Activated CD8-positive, alpha-beta memory T cell treated with anti-CD3 and anti-CD28 coated beads, Interleukin-2, amount 10 ng/mL, durations not matched to agents 7 days and 5 days (primary cell): ENCODE data around the gene TMC4. TPM values are rescaled to one million over a fixed set of nuclear protein-coding genes. Genes with fewer than 3 reads are reported as not detected.
A peak's percentile ranks its signal among the peaks of the same experiment; 100 is the strongest.

Source experiments
- ATAC-seq: fragments of 150-1000 bp; cut with Tn5 transposase; one replicate; pipeline ENCODE4 v1.10.0; 2021; ENCODE audit warnings: moderate library complexity
- CTCF ChIA-PET: fragments of 350-600 bp; sonication (Branson Sonifier 250); formaldehyde crosslinking; loops from one replicate; lab custom pipeline; 2021; ENCODE audit warnings: antibody characterized with exemption; lab: Charles Lee
- DNase-seq: peaks from one replicate; pipeline ENCODE4 v3.0.0-alpha.2; 2020
- H3K27ac Mint-ChIP-seq: one replicate; pipeline ENCODE4 v1.8.0; 2021; ENCODE audit warnings: mild to moderate bottlenecking, mixed read lengths
- H3K27me3 Mint-ChIP-seq: one replicate; pipeline ENCODE4 v1.8.0; 2021; ENCODE audit warnings: mixed read lengths
- H3K36me3 Mint-ChIP-seq: one replicate; pipeline ENCODE4 v1.8.0; 2021; ENCODE audit warnings: mild to moderate bottlenecking, mixed read lengths
- H3K4me1 Mint-ChIP-seq: one replicate; pipeline ENCODE4 v1.8.0; 2021; ENCODE audit warnings: mixed read lengths
- H3K4me3 Mint-ChIP-seq: one replicate; pipeline ENCODE4 v1.8.0; 2021; ENCODE audit warnings: mild to moderate bottlenecking, moderate library complexity, mixed read lengths
- H3K9me3 Mint-ChIP-seq: one replicate; pipeline ENCODE4 v1.8.0; 2022; ENCODE audit warnings: low read depth, mixed read lengths
- total RNA-seq, 2 experiments: library from RNA; stranded (reverse); gene quantifications; one replicate each; pipeline ENCODE4 v1.2.3, GENCODE V29; 2021

Gene TMC4
- total RNA-seq, 2 experiments from 2014 or later, result 0.89 to 1.3 TPM

GRCh38 chr19:54154603-54155345 is 18.2 kb downstream of the TMC4 start:
- no peaks in the 10 kb centered on the region for H3K27me3 Mint-ChIP-seq
- peaks cover 37% of the 10 kb centered on the region for H3K36me3 Mint-ChIP-seq
- CTCF ChIA-PET, result no interaction called here
- no peaks in the 10 kb centered on the region for H3K9me3 Mint-ChIP-seq
- H3K4me1 Mint-ChIP-seq, result peaks cover 34% of the 10 kb centered on the region
- no peak overlapping the region for H3K4me3 Mint-ChIP-seq
- ATAC-seq (no peak), DNase-seq (peak; percentile 68)
- H3K27ac Mint-ChIP-seq, result peak overlapping the region; percentile 74

GRCh38 chr19:54153731-54154326 is 19.1 kb downstream of the TMC4 start:
- Mint-ChIP-seq H3K9me3 (no peaks in the 10 kb centered on the region), H3K27ac (no peak overlapping the region), H3K4me1 (peaks cover 29% of the 10 kb centered on the region), H3K36me3 (peaks cover 40% of the 10 kb centered on the region), H3K4me3 (no peak overlapping the region), H3K27me3 (no peaks in the 10 kb centered on the region)
- CTCF ChIA-PET, result no interaction called here
- DNase-seq, result no peak
- no peak for ATAC-seq

GRCh38 chr19:54152878-54153524 is 20.0 kb downstream of the TMC4 start:
- H3K27me3 Mint-ChIP-seq, result no peaks in the 10 kb centered on the region
- CTCF ChIA-PET, result no interaction called here
- DNase-seq, result no peak
- peaks cover 40% of the 10 kb centered on the region for H3K36me3 Mint-ChIP-seq
- H3K4me3 Mint-ChIP-seq, result no peak overlapping the region
- peaks cover 21% of the 10 kb centered on the region for H3K4me1 Mint-ChIP-seq
- no peak overlapping the region for H3K27ac Mint-ChIP-seq
- H3K9me3 Mint-ChIP-seq, result no peaks in the 10 kb centered on the region
- no peak for ATAC-seq

GRCh38 chr19:54152267-54152666 is 20.7 kb downstream of the TMC4 start:
- peaks cover 40% of the 10 kb centered on the region for H3K36me3 Mint-ChIP-seq
- no peak overlapping the region for H3K4me3 Mint-ChIP-seq
- no peak for ATAC-seq
- CTCF ChIA-PET, result no interaction called here
- no peak overlapping the region for H3K27ac Mint-ChIP-seq
- H3K27me3 Mint-ChIP-seq, result no peaks in the 10 kb centered on the region
- no peaks in the 10 kb centered on the region for H3K9me3 Mint-ChIP-seq
- no peak for DNase-seq
- peaks cover 17% of the 10 kb centered on the region for H3K4me1 Mint-ChIP-seq

- DNase-seq, result no peak
- H3K9me3 Mint-ChIP-seq, result no peaks in the 10 kb centered on the region
- peaks cover 14% of the 10 kb centered on the region for H3K4me1 Mint-ChIP-seq
- CTCF ChIA-PET, result no interaction called here
- peaks cover 36% of the 10 kb centered on the region for H3K36me3 Mint-ChIP-seq
- no peak for ATAC-seq
- no peak overlapping the region for H3K4me3 Mint-ChIP-seq
- no peak overlapping the region for H3K27ac Mint-ChIP-seq
- no peaks in the 10 kb centered on the region for H3K27me3 Mint-ChIP-seq
Observed at GRCh38 chr19:54151362-54152035, 21.5 kb downstream of the TMC4 start.

- CTCF ChIA-PET, result interaction anchor here (0.9 to 1.5 kb wide), 3 partner anchors 11 to 12 kb away, joined by 3 to 4 read pairs (median 3); partner anchors contain the start of genes CNOT3 and LENG1
- peaks cover 39% of the 10 kb centered on the region for H3K36me3 Mint-ChIP-seq
- H3K27me3 Mint-ChIP-seq, result no peaks in the 10 kb centered on the region
- H3K4me3 Mint-ChIP-seq, result no peak overlapping the region
- H3K27ac Mint-ChIP-seq, result peak overlapping the region; percentile 1
- H3K9me3 Mint-ChIP-seq, result no peaks in the 10 kb centered on the region
- ATAC-seq (no peak), DNase-seq (no peak)
- H3K4me1 Mint-ChIP-seq, result peaks cover 3% of the 10 kb centered on the region
Observed at GRCh38 chr19:54149021-54149812, 23.7 kb downstream of the TMC4 start.

GRCh38 chr19:54148158-54148557 is 24.8 kb downstream of the TMC4 start:
- Mint-ChIP-seq H3K27ac (no peak overlapping the region), H3K27me3 (no peaks in the 10 kb centered on the region), H3K4me1 (no peaks in the 10 kb centered on the region), H3K9me3 (no peaks in the 10 kb centered on the region), H3K36me3 (peaks cover 43% of the 10 kb centered on the region), H3K4me3 (no peak overlapping the region)
- ATAC-seq (no peak), DNase-seq (no peak)
- CTCF ChIA-PET, result no interaction called here

- no peaks in the 10 kb centered on the region for H3K9me3 Mint-ChIP-seq
Observed at GRCh38 chr19:54147676-54148075, 25.3 kb downstream of the TMC4 start.

GRCh38 chr19:54145541-54146158 is 27.3 kb downstream of the TMC4 start:
- DNase-seq, result no peak
- no peak overlapping the region for H3K27ac Mint-ChIP-seq
- no peaks in the 10 kb centered on the region for H3K9me3 Mint-ChIP-seq
- H3K4me1 Mint-ChIP-seq, result peaks cover 8% of the 10 kb centered on the region
- ATAC-seq, result no peak
- H3K36me3 Mint-ChIP-seq, result peaks cover 36% of the 10 kb centered on the region
- no peaks in the 10 kb centered on the region for H3K27me3 Mint-ChIP-seq
- no peak overlapping the region for H3K4me3 Mint-ChIP-seq
- CTCF ChIA-PET, result no interaction called here

More at GRCh38 chr19:54147676-54148075, 25.3 kb downstream of the TMC4 start:
- CTCF ChIA-PET, result no interaction called here
- H3K27ac Mint-ChIP-seq, result no peak overlapping the region
- no peaks in the 10 kb centered on the region for H3K4me1 Mint-ChIP-seq
- no peak overlapping the region for H3K4me3 Mint-ChIP-seq
- H3K36me3 Mint-ChIP-seq, result peaks cover 42% of the 10 kb centered on the region
- ATAC-seq (no peak), DNase-seq (no peak)
- H3K27me3 Mint-ChIP-seq, result no peaks in the 10 kb centered on the region

GRCh38 chr19:54142166-54142780 is 30.7 kb downstream of the TMC4 start:
- no peak for ATAC-seq
- CTCF ChIA-PET, result no interaction called here
- DNase-seq, result no peak
- H3K4me3 Mint-ChIP-seq, result no peak overlapping the region
- H3K36me3 Mint-ChIP-seq, result peaks cover 30% of the 10 kb centered on the region
- no peaks in the 10 kb centered on the region for H3K27me3 Mint-ChIP-seq
- no peaks in the 10 kb centered on the region for H3K9me3 Mint-ChIP-seq
- peaks cover 28% of the 10 kb centered on the region for H3K4me1 Mint-ChIP-seq
- H3K27ac Mint-ChIP-seq, result no peak overlapping the region

- Mint-ChIP-seq H3K9me3 (no peaks in the 10 kb centered on the region), H3K27ac (no peak overlapping the region), H3K36me3 (peaks cover 28% of the 10 kb centered on the region), H3K27me3 (no peaks in the 10 kb centered on the region), H3K4me1 (peaks cover 34% of the 10 kb centered on the region), H3K4me3 (no peak overlapping the region)
- CTCF ChIA-PET, result interaction anchor here (0.9 kb wide), 1 partner anchor 16 kb away, joined by 3 read pairs; no protein-coding TSS in a partner anchor
- ATAC-seq, result no peak
- no peak for DNase-seq
Observed at GRCh38 chr19:54141356-54141755, 31.6 kb downstream of the TMC4 start.
